Measurements from ENCODE around the gene NOC2L.
"Not testable (repeated sequence)": the region's sequence is repeated elsewhere in the genome, so short reads cannot be mapped to it uniquely, and the experiment has no call there.

Gene NOC2L

DNA sequence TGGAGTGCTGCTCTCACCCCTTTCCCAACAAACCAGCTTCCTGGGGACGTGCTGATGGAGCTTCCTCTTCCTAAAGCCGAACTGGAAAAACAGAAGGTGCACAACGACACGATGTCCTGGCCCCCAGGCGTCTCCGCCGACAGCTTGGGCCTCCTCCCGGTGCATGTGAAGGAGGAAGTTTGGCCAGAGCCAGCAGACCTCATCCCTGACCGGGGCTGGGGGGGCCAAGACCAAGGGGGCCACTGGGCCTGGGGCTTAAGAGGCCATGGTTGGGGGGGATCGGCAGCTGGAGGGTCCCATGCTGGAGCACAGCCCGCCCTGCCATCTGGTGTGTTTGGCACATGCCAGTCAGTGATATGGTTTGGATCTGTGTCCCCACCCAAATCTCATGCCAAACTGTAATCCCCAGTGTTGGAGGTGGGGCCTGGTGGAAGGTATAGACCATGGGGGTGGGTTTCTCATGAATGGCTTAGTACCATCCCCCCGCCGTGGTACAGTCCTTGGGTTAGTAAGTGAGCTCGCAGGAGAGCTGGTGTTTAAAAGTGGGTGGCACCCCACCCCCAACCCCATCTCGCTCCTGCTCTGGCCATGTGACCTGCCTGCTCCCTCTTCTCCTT, 34.4 kb upstream of the NOC2L start:
- no peak for DNase-seq

DNA sequence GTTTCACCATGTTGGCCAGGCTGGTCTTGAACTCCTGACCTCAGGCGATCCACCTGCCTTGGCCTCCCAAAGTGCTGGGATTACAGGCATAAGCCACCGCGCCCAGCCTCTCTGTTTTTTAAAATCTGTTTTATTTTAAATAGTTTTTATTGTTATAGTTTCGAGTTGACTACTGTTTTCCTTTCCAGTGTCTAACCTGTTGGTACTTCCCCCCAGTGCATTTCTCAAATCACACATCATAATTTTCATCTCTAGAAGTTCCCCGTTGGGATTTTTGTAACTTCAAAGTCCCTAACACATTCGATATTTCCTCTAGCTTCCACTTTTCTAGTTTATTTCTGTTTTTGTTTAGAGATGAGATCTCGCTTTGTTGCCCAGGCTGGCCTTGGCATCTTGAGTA, 33.3 kb upstream of the NOC2L start:
- no peak for DNase-seq

DNA sequence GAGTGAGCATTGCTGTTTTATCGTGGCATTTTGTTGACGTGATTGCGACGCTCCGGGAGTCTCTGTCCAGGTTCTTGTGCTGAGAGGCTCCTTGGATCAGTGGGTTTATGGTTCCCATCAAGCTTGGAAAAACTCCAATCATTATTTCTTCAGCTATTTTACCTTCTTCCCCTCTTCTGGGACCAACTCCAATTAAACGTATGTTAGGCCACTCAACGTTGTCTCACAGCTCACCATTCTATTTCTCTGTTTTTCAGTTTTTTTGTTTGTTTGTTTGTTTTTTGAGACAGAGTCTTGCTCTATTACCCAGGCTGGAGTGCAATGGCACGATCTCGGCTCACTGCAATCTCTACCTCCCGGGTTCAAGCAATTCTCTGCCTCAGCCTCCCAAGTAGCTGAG, 32.8 kb upstream of the NOC2L start:
- DNase-seq = no peak

DNA sequence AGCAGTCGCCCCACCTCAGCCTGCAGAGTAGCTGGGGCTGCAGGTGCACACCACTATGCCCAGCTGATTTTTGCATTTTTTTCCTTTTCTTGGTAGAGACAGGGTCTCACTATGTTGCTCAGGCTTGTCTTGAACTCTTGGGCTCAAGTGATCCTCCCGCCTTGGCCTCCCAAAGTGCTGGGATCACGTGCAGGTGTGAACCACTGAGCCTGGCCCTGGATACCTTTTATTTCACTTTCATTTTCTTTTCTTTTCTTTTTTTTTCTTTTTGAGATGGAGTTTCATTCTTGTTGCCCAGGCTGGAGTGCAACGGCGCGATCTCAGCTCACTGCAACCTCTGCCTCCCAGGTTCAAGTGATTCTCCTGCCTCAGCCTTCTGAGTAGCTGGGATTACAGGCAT, 32.2 kb upstream of the NOC2L start:
- not testable (repeated sequence) for DNase-seq

DNA sequence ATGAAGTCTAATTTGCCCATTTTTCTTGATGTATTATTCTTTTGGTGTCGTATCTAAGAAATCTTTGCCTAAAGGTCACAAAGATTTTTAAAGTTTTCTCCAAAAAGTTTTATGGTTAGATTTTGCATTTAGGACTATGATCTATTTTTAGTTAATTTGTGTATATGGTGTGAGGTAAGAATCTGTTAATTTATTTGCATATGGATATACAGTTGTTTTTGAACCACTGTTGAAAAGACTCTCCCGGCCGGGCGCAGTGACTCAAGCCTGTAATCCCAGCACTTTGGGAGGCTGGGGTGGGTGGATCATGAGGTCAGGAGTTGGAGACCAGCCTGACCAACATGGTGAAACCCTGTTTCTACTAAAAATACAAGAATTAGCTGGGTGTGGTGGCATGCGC, 29.0 kb upstream of the NOC2L start:
- not testable (repeated sequence) for DNase-seq

DNA sequence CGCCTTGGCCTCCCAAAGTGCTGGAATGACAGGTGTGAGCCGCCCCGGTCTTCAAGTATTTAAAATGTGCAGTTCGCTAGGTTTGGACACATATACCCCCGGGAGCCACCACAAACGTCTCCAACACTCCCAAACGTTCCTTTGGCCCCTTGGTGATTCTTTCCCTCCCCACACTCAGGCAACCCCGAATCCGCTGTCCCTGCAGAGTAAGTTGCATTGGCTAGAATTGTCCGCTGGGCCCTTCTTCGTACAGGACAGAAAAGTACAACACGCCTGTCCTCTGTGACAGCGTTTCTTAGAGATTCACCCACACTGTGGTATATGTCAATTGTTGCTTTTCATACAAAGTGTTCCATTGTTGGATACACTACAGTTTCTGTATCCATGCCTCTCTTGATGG, 26.1 kb upstream of the NOC2L start:
- DNase-seq = no peak

DNA sequence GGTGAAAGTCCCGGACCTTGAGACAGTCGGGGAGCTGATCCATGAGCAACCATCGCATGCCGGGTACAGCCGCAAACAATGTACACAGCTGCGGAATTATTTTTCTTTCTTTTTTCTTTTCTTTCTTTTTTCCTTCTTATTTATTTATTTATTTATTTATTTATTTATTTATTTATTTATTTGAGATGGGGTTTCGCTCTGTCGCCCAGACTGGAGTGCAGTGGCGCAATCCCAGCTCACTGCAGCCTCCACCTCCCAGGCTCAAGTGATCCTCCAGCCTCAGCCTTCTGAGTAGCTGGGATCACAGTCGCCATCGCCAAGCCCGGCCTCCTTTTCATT, 25.4 kb upstream of the NOC2L start:
- DNase-seq = no peak

DNA sequence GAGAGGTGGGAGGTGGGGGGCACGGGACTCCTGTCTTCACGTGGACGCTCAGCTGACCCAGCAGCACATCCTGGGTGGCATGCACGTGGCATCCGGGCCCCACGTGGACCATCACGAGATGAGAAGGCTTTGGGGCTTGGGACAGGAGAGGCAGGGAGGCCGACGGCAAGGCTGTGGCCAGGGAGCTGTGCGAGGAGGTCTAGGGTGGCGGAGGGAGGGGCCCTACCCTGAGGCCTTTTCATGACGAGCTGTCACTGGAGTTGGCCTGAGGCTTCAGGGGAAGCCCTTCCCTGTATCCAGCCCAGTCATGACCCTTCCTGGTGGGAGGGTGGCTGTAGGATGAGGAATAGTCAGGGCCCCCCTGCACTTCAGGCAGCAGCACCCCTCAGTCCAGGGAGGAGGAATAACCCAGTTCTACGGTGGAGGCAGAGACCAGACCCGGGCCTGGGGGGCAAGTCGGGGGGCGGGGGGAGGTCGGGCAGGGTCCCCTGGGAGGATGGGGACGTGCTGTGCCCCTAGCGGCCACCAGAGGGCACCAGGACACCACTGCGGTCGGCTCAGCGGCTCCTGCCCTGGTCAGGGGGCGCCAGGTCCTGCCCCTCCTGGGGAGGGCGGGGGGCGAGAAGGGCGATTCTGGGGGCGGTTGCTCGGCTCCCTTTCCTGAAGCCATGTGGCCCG, 24.9 kb upstream of the NOC2L start:
- DNase-seq = peak; percentile 69

DNA sequence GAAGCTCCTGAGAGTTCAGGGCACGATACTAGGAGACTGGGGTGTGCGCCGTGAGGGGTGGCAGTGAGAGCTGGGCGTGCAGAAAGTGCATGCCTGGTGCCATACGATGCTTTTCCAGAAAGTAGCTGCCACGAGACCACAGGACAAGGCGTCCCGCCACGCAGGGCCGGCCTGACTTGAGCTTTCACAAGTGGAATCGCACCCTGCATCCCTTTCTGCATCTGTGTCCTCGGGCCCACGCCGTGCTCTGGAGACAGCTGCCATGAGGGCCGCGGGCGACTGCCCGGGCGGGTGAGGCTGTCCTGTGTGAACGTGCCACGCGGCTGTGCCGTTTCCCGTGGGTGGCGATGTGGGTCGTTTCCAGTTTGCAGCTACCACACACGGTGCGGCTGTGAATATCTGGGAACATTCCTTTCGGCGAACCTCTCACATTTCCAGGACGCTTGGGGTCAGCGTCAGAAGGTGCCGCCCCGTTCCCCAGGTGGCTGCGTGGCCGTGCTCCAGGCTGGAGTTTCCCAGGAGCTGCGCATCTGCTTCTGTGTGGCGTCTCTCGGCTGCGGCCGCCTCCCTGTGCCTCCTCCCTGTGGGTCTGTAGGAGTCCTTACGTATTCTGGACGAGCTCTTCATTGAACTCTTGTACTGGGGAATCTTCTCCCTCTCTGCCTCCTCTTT, 23.8 kb upstream of the NOC2L start:
- DNase-seq = no peak

DNA sequence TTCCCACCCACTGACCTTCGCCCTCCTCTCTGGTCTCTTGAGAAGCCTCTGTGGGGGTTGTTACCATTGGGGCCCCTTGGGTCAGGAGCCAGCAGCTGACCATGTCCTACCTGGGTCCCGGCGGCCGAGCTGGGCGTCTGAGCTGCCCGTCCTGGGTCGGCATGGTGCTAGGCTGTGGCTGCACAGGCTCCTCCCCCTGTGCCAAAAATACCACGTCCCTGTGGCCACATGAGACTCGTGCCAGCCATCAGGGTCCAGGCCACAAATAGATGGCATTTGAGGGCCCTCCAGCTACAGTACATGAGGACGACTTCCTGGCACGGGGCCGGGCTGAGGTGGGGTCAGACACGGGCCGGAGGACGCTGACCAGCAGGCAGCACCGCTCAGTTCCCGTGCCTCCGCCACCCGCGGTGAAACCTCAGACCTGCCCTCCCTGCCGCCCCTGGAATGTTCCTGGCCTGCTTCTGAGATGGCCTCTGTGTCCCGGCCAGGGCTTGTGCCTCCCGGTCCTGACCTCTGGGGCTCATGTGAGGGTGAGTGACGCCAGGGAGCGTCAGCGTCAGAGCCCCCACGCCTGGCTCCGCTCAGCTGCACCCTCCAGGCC, 23.0 kb upstream of the NOC2L start, which contains the start of gene PERM1:
TSS of gene PERM1 (minus strand) at position 139 of the 604 bp plus-strand sequence. CDS start 1,064 bp downstream, outside the sequence.
- DNase-seq = no peak

DNA sequence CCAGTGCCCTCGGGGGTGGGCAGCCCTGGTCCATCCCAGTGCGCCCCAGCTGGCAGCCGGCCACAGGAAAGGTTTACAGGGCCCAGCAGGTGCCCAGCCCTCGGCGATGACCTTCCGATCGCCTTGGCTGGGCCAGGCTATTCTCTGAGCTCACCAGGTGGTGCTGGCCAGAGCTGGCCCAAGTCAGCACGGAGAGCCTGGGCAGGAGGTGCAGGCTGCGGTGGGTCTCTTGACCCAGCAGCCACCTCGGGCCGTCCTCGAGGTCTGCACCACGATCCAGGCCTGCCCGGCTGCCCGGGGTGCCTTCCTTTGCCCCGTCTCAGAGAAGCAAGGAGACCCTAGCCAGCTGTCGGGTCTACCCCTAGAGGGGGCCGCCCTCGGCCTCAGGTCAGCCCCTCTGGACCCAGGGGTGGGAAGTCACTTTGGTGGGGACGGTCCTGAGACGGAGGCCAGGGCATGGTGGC, 22.5 kb upstream of the NOC2L start:
- DNase-seq = no peak

DNA sequence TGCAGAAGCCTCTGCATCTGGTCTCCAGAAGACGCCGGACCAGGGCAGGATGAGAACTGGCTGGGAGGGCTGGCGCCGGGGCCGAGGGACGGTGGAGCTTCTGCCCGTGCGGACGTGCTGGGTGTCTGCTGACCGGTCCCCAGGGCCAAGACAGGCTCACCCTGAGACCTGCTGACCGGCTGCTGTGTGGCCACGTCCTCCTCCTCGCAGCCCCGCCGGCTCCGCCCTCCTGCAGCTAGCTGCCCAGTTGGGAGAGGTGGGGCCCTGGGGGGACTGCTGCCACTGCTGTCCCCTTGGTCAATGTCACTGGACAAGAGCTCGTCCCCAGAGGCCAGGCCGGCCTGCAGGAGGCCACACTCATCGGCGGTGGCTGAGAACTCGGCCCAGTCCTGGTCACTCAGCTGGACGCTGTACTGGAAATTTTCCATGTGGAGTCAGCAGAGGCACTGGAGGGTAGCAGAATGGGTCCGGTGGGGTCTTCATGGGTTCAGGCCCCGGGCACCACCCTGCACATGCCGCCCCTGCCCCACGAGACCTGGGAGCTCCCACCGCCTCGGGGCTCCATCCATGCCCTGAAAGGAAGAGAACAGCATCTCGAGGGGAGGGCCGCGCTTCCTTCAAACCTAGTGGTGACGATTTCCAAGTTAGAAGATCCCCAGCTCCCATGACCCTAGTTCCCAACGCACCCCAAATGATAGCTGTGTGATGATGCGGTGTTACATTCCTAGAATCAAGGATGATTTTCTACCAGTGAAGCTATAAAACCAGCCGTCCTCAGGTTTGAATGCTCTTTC, 21.7 kb upstream of the NOC2L start:
- no peak for DNase-seq

DNA sequence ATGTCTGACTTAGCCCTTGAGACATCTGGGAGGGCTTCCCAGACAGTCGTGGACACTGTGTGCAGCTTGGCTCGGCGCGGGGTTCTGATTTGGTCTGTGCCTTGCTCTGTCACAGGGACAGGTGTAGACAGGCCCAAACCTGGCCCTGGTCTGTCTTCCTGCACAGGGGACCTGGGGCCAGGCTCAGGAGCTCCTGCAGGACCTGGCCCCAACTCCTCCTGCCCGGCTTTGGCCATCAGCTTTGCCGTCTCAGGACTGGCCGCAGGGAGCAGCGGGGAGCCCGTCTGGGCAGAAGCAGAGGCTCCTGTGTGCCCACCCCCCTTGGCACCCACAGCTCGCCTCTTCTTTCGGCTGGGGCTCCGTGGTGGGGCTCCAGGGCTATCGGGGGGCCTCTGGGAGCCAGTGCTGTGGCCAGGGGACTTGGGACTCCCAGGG, 21.1 kb upstream of the NOC2L start:
- no peak for DNase-seq

DNA sequence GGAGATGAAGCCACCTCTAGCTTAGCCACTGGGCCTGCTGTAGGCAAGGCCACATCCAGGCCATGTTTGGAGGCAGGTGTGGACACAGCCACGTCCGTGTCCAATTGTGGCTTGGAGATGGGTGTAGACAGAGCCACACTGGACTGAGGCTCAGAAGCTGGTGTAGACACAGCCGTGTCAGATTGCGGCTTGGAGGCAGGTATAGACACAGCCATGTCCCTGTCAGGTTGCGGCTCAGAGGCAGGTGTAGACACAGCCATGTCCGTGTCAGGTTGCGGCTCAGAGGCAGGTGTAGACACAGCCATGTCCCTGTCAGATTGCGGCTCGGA, 20.7 kb upstream of the NOC2L start:
- no peak for DNase-seq

DNA sequence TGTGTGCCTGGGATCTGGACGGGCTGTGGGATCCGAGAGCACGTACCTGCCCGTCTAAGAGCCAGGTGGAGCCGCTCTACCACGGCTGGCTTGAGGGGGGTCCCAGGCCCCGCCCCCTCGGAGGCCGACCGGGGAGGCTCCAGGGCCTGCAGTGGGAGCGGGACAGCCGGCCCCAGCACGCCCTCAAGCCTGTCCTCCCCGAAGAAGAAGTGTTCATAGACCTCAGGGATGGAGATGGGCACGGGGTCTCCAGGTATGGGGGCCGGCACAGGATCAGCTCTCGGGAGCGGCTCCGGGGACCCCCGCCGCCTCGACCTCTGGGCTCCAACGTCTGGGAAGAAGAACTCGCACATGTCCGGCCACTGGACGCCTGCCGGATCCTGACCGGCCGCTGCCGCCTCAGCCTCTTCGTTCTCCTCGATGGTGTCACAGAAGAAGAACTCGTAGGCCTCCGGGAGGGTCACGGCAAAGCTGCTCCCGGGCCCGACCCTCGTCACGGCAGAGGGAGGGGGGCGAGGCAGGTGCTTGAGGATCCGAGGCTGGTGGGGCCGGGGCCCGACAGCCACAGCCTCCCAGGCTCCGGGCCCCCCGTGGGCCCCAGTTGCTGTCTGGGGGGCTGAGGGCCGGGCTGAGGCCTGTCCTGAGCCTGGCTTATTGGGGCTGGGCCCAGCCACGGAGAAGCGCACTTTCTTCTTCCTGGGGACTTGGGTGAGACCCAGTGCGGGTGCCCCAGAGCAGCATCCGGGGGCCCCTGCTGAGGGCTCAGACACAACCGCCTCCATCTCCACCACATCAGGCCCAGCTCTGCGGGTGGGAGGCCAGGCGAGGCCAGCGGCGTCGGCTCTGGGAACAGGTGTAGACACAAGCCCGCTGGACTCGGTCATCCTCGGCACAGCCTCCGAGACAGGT, 20.0 kb upstream of the NOC2L start:
- DNase-seq = no peak

DNA sequence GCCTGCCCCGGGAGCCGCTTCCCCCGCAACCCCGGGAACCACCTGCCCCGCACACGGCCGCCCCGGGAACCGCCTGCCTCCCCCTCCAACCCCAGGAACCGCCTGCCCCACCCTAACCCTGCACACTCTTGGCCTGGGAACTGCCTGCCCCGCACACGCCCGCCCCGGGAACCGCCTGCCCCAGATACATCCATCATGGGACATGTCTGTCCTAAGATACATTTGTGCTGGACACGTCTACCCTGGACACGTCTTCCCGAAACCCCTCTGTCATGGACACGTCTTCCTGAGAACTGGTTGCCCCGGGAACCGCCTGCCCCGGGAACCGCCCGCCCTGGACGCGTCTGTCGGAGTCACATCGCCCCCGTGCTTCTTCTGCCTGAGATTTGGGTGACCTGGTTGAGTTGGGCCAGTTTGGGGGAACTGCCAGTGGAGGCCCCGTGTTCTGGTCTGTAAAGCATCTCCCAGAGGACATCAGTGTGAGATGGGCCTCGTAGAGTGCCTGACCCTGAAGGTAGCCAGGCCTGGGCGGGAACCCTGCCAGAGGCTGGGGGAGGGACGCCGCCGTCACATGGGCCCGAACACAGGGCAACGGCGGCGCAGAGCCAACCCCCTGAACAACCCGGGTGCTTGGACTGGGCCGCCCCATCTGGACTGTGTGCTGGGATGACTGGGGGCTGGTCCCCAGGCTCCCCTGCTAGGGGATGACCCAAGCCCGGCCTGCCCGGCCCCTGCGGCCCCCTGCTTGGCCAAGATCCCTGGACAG, 19.2 kb upstream of the NOC2L start:
- DNase-seq = no peak

DNA sequence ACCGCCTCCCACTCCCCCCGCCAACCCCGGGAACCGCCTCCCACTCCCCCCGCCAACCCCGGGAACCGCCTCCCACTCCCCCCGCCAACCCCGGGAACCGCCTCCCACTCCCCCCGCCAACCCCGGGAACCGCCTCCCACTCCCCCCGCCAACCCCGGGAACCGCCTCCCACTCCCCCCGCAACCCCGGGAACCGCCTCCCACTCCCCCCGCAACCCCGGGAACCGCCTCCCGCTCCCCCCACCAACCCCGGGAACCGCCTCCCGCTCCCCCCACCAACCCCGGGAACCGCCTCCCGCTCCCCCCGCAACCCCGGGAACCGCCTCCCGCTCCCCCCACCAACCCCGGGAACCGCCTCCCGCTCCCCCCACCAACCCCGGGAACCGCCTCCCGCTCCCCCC, 17.7 kb upstream of the NOC2L start:
- not testable (repeated sequence) for DNase-seq

DNA sequence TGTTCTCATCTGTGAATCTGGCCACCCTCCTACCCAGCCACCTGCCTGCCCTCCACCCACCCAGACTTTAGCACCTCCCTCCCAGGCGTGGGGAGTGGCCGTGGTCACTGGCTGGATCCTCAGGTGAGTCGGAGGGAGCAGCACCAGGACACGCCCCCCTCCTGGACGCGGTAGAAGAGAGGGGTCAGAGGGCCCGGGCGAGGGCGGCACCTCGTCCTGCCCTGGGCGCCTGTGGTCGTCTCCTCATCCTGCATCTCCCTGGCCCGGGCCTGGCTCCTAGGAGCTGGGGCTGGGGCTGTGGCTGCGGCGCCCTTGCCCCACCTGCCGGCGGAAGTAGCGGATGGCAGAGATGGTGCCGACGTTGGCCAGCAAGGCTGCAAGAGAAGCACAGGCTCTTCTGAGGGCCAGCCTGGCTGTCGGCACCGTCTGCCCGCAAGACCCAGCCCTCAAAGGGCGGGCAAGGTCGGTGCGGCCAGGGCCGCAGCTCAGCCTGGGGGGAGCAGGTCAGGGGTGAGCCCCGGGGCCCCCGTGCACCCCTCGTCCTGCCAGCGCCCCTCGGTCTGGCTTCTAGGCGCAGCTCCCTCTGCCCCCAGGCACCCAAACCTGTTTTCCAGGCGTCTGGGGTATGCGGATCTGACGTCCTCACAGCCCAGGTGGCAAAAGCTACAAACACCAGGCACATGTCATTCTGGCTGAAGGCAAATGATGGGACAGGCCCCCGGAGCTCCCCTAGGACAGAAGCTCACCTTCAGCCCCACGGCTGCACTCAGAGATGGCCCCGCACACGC, 17.0 kb upstream of the NOC2L start:
- DNase-seq = peak; percentile 80

DNA sequence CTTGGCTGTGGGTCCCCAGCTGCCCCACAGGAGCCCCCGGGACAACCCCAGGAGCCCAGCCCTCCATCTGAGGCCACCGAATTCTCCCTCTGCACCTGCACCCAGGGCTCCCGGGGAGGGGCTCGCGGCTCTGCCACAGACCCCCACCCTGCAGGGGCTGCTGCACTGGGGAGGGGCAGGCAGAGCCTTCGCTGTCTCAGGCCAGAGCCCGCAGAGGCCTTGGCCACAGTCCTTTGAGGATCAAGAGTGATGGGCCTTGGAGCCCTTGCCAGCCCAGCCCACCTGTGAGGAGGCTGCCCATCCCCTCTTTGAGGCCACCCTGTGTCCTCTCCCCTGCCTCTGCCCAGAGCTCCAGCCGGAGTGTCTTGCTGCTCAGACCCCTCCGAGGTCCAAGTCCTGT, 16.3 kb upstream of the NOC2L start:
- DNase-seq = no peak

DNA sequence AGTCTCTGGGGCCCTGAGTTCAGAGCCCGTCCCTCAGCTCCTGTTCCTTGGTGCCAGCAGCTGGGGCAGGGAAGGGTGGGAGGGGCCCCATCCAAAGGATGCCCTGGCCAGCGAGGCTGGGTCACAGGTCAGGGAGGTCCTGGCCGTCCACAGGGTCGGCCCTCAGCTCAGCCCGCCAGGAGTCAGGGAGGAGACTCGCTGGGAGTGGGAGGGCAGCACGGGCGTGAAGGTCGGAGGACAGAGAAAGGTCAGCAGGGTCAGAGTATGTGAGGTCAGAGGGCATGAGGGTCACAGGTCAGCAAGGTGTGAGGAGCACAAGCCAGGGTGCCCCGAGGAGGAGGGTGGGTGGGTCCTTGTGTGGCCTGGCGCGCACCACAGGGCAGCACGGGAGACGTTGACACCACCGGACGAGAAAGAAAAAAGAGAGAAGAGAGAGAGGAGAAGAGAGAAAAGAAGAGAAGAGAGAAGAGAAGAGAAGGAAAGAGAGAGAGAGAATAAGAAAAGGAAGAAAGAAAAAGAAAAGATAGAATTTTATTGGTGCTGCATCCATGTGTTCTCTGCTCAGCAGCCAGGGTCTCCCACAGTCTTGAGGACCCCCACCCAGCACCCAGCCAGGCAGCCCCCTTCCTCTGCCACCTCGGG, 15.8 kb upstream of the NOC2L start:
- no peak for DNase-seq
